ENCODE results near the gene TOP1.
A peak's percentile ranks its signal among the peaks of the same experiment; 100 is the strongest.

Gene TOP1

DNA sequence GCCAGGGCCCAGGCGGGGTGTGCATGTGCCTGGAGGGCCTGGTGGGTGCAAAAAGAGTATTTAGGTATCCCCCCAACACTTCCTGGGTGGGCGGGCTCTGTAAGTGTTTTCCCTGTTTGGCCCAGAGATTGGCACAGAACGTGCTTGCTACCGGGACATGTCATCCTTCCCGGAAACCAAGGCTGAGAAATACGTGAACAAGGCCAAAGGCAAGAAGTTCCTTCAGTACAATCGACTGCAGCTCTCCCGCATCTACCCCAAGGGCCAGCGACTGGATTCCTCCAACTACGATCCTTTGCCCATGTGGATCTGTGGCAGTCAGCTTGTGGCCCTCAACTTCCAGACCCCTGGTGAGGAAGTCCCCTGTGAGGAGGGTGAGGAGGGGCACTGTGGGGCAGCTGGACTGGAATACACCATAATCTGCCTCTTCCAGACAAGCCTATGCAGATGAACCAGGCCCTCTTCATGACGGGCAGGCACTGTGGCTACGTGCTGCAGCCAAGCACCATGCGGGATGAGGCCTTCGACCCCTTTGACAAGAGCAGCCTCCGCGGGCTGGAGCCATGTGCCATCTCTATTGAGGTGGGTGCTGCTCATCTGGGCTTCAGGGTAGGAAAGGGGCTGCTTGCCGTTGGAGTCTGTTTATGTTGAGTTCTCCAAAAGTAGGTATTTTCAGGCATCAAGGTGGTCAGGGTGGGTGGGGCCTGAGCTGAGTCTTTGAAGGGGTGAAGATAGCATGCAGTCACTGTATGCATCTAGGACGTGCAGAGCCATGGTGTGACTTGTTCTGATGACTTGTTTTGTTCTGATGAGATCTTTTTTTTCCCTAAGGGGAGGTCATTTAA, 143.9 kb downstream of the TOP1 start:
- no peak for DNase-seq (ENCODE audit: low read depth)
- TF ChIP-seq, protein P1, sequence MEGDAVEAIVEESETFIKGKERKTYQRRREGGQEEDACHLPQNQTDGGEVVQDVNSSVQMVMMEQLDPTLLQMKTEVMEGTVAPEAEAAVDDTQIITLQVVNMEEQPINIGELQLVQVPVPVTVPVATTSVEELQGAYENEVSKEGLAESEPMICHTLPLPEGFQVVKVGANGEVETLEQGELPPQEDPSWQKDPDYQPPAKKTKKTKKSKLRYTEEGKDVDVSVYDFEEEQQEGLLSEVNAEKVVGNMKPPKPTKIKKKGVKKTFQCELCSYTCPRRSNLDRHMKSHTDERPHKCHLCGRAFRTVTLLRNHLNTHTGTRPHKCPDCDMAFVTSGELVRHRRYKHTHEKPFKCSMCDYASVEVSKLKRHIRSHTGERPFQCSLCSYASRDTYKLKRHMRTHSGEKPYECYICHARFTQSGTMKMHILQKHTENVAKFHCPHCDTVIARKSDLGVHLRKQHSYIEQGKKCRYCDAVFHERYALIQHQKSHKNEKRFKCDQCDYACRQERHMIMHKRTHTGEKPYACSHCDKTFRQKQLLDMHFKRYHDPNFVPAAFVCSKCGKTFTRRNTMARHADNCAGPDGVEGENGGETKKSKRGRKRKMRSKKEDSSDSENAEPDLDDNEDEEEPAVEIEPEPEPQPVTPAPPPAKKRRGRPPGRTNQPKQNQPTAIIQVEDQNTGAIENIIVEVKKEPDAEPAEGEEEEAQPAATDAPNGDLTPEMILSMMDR (IDR thresholded peaks at IDR 0.05; ENCODE audit: control insufficient read depth, extremely low read depth, insufficient read depth) = no peak

DNA sequence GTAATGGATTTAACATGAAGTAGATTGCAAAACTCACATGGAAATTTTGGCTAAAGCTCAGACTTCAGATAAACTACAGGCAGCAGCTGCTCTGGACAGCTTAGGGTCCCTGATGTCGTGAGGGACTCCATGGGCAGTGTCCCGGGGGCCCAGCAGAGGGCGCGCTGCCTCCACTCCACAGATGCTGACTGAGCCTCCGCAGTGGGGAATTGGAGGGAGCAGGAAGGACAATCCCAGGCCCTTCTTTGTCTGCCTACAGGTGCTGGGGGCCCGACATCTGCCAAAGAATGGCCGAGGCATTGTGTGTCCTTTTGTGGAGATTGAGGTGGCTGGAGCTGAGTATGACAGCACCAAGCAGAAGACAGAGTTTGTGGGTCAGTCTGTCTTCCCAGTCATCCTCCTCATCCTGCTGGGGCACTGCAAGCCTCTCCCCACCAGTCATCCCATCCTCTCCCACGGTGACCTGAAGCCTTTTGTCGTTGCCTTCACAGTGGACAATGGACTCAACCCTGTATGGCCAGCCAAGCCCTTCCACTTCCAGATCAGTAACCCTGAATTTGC, 144.6 kb downstream of the TOP1 start:
- H3K4me3 ChIP-seq (ENCODE audit: low read depth, low read length) = no peak overlapping the region
- no peak for DNase-seq (ENCODE audit: low read depth)
- TF ChIP-seq, protein P1 (IDR thresholded peaks at IDR 0.05; ENCODE audit: control insufficient read depth, extremely low read depth, insufficient read depth) = peak; percentile 96

More for the DNA sequence above, 143.9 kb downstream of the TOP1 start:
- no peak overlapping the region for H3K4me3 ChIP-seq (ENCODE audit: low read depth, low read length)

DNA sequence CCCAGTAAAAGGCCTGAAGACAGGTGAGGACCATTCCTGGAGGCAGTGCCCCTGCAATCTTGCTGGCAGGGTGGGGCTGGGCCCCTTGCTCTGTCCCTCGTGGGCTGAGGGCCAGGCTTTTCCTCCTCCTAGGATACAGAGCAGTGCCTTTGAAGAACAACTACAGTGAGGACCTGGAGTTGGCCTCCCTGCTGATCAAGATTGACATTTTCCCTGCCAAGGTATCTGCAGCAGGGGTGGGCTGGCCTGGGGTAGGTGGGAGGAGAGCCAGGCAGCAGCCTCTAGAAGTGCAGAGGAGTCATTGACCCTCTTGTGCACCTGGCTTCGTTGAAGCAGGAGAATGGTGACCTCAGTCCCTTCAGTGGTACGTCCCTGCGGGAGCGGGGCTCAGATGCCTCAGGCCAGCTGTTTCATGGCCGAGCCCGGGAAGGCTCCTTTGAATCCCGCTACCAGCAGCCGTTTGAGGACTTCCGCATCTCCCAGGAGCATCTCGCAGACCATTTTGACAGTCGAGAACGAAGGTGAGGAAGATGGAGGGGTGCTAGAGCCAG, 145.2 kb downstream of the TOP1 start:
- TF ChIP-seq, protein P1 (IDR thresholded peaks at IDR 0.05; ENCODE audit: control insufficient read depth, extremely low read depth, insufficient read depth) = no peak
- no peak overlapping the region for H3K4me3 ChIP-seq (ENCODE audit: low read depth, low read length)
- DNase-seq (ENCODE audit: low read depth) = no peak
